HG02938 (cell line): Measurements from ENCODE around the gene TNFRSF1A.
"Not testable (repeated sequence)": the region's sequence is repeated elsewhere in the genome, so short reads cannot be mapped to it uniquely, and the experiment has no call there.

Experiments
- ATAC-seq: cut with Tn5 transposase; IDR thresholded peaks from one replicate; pipeline ENCODE4 v1.9.1; 2021; ENCODE audit warnings: mild to moderate bottlenecking, moderate library complexity; ENCODE audit not compliant: unreplicated experiment

The TNFRSF1A gene

DNA sequence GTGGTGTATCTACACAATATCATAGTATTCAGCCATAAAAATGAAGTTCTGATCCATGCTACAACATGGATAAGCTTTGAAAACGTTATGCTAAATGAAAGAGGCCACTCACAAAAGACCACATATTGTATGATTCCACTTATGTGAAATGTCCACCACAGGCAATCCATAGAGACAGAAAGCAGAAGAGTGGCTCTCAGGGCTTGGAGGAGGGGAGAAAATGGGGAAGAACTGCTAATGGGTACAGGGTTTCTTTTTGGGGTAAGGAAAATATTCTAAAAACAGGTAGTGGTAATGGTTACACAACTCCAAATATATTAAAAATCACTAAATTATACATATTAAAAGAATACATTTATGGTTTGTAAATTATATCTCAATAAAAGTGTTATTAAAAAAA lies 17.0 kb upstream of the TNFRSF1A start:
- ATAC-seq: no peak

GRCh38 chr12:6356374-6356820 lies 14.5 kb upstream of the TNFRSF1A start:
- no peak for ATAC-seq

GRCh38 chr12:6355491-6356373 lies 13.9 kb upstream of the TNFRSF1A start:
- ATAC-seq: no peak

DNA sequence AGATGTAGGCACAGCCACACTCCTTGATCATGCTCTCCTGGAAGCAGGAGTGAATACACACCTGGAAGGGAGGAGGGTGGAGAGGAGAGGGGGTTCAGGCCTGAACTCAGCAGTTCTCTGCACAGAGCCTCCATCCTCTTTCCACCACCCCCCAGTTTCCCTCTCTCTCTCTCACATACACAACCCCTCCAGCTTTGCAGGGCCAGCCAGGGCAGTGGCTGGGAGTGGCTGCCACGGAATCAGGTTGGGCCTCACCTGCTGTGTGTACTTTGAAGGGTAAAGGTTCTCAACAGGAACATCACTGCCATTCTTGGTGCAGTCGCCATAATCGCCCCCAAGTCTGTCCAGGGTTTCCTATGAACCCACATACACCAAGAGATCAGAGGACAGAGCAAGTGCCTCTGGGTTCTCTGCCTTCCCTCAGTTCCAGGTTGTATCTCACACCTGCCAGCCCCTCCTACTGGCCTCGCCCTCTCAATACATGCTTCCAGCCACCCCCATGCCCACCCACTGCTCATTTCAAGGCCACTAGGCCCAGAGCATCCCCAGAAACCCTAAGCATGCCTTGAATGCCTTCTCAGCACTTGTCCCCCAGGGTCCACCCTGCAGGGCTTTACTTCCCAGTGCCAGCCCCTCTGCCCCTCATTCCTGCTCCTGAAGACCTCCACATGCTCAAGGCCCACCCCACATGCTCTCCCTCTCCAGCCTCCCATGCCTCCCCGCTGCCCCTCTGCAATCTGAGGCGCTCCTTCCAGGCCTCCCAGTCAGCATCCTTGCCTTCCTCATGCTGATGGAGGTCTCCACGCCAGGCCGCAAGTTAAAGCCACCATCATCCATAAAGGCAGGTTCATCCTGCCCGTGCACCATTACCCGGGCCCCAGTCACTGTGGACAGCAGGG lies 12.9 kb upstream of the TNFRSF1A start:
- ATAC-seq: no peak

DNA sequence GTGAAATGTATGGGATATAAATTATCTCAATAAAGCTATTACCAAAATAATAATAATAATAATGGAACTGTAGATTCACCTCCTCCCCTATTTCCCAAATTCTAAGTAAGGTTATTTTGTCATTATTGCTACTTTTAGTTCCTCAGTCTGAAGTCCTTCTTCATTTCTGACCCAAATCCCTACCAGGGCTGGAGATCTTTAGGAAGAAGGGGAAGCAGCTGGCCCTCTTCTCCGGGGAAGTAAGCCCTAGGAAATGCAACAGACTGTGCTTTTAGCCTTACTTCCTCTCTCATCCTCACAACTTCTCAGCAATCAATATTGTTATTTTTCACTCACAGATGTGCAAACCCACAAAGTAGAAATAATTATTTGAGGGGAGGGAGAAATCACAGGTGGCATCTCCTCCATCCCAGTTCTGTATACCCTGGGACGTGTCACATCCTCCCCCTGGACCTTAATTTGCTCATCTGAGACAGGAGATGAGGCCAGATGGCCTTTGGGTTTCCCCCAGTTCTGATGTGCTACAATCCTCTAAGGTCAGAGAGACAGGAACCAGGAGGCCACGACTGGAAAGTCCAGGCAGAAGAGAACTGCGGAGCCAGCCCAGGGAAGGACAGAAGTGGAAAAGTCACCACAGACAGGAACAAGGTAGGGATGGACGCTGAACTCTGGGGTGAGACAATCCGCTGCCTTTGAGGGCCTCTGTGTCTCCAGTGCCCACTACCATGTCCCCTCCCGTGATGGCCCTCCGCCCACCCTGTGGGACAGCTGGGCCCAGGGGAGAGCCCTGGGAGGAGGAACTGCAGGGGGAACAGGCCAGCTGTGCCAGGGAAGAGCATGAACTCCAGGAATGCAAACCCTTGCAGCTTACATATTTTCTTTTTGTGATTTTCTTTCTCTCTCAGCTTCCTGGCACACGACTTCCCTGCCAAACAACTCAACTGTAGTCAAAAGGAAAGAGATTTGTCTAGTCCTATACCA lies 10.6 kb upstream of the TNFRSF1A start:
- ATAC-seq: no peak

- ATAC-seq: no peak
Observed at GRCh38 chr12:6351622-6352021, 9.7 kb upstream of the TNFRSF1A start.

DNA sequence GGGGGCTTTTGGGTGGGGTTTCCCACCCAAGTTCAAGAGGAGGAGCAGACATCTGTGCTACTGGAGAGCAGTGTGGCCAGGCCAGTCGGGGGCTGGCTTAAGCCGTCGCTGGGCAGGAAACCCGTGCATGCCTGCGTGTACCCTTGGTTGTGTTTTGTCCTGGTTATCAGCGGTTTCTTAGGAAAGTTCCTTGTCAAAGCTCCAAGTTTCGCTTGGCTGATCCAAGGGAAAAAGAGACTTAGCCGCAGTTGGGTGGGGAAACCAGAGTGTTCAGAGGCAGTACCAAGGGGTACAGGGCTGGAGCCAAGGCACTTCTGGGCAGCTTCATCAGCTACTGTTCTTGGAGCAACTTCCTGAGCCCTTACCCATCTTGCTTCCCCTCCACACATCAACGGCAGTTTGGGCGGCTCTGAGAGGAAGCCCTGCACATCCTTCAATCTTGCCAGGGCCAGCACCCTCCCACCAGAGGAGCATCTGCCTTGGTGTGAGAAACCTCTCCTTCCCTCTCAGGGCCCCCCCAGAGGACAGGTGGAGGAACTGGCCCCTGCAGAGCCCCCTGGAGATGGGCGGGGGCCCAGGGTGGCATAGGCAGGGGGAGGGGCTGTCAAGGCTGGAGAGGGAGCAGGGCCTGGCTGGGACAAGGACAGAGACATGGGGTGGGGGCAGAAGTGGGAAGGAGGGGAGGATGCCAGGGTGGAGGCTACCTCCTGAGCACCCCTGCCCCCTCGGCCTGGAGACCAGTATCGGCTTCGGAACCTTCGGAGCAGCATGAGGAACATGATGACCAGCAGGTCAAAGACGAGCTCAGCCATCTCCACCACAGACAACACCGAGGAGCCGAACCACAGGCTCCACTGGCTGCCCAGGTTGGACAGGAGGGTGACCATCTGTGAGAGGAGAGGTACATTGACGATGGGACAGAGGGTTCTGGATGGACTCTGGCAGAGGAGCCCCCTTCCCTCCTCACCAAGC lies 5.8 kb upstream of the TNFRSF1A start:
- no peak for ATAC-seq

DNA sequence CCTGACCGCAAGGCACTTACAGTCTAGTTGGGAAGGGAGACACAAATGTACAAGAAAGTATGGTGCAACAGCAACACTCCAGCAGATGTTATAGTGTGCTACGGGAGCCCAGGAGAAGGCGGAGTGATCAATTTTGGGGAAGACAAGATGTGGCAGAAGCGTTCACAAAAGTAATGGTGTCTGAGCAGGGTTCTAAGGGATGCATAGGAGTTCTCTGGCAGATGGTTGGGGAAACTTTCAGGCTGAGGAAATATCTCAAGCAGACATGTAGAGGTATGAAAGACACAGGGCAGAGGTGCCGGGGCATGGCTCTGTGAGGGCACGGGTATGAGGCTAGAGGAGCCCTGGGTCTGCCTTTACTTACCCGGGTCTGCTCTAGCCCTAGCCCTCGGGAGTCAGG lies 5.1 kb upstream of the TNFRSF1A start:
- ATAC-seq: no peak

DNA sequence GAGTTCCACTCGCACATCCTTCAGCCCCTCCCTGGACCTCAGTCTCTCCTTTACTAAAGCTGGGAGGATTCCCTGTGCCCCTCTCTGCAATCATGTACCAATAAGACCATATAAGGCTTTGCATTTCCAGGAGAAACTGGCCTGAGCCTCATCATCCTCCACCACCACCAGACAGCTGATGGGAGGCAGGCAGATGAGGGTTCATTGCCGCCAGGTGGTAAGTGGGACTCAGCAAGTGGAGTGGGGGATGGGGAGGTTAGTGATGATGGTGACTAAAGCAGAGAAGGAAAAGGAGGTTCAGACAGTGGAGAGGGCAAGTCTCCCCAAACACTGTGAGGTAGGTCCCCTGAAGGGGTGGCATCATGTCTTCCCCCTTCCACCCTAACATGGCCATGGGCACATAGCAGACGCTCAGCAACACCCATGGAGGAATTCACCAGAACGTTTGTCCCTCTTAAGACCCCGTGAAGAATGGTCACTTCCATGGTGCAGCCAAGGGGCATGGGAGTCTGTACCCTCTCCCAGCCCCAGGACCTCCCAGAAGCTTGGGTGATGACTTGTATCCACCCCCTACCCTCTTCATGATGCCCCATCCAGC lies 4.5 kb upstream of the TNFRSF1A start:
- no peak for ATAC-seq

GRCh38 chr12:6345319-6346091 lies 3.6 kb upstream of the TNFRSF1A start:
- no peak for ATAC-seq

GRCh38 chr12:6344101-6344660 lies 2.3 kb upstream of the TNFRSF1A start:
- not testable (repeated sequence) for ATAC-seq

DNA sequence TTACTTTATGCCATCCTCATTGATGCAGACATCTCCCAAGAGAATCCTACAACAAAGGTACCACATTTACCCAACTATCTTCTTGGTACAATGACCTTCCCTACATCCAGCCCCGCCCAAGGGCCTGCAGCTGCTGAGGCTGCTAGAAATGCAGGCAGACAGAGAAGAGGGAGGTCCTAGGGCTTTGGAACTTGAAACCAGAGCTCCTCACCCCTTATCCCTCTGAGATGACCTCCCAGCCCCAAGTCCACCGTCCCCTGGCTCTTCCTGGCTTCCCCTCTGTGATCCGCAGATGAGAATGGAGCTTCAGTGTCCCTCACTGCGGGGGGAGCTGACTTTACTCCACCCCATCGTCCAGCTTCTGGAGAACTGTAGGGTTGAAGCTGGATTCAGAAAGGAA lies 1.6 kb upstream of the TNFRSF1A start:
- no peak for ATAC-seq

DNA sequence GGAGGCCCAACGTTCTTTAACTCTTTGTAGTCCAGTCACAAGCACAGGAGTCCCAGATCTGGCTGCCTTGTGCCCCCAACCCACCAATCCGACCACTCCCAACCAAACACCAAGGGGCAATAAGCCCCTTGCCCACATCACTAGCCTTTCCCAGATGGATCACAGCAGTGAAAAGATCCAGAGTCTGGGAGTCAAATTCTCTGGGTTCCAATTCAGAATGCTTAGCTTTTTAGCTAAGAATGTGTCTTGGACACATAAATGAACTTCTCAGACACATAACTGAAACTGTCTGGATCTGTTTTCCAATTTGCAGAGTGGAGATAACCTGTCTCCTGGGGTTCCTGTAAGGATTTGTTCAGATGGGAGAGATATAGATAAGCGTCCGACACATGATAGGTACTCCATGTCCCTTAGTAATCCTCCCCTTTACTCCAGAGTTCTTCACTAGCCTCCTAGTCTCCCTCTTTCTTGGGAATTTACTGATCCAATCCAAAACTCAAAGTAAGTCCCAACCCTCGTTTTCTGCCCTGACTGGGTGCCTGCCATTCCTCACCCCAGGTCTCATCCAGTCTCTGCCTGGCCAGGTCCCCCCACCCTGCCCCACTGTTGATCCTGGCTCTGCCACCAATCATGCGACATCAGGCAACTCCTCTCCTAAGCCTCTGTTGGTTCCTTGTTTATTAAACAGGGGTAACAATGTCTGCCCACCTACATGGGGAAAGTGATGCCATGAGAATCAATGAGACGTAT lies 439 bp upstream of the TNFRSF1A start:
- ATAC-seq: no peak

- no peak for ATAC-seq
Observed at GRCh38 chr12:6340745-6341416, 995 bp downstream of the TNFRSF1A start.

GRCh38 chr12:6340032-6340638 lies 1.7 kb downstream of the TNFRSF1A start:
- no peak for ATAC-seq

DNA sequence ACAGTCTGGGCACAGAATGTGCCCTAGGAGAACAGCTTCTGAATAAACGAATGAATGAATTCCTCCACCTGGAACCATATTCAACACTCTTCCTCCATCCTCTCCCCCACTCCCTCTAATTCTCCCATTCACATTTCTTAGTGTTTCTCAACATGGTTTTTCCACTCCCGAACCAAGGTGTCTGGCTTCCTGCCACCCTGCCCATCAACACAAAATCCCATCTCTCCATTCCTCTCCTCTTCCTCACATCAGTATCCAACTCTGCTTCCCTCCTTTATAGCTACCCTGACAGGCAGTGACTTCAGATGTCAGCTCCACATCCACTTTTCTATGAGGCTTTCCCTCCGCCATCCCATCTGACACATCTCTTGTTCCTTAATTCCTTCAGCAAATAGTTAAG lies 2.9 kb downstream of the TNFRSF1A start:
- ATAC-seq: no peak
